Measurements from ENCODE around the gene CD81. TPM values are rescaled to one million over a fixed set of nuclear protein-coding genes. Genes with fewer than 3 reads are reported as not detected.

Gene CD81
- total RNA-seq, 3 donors from 2014 or later (not counting 1 experiment from before 2014, with no cell fraction given) = 263 to 292 (median 263) TPM

- no peaks in the 10 kb centered on the region for H3K9me3 ChIP-seq (ENCODE audit: control insufficient read depth, insufficient read depth, low read length)
- Mint-ChIP-seq H3K27ac (no peak overlapping the region), H3K27me3 (ENCODE audit: low read depth in 2 of 2) (no peaks in the 10 kb centered on the region), H3K9me3 (no peaks in the 10 kb centered on the region), H3K36me3 (no peaks in the 10 kb centered on the region), H3K4me3 (no peak overlapping the region), H3K4me1 (peaks cover 0 to 5% of the 10 kb centered on the region in 2 donors)
- DNase-seq (no peak), ATAC-seq (no peak)
- intact Hi-C loops (cut with micrococcal nuclease) = no loop called here
- H3K36me3 ChIP-seq (ENCODE audit: control insufficient read depth, insufficient read depth, low read length) = no peaks in the 10 kb centered on the region
- no peak overlapping the region for H3K4me3 ChIP-seq (ENCODE audit: low read length)
- no peaks in the 10 kb centered on the region for H3K27me3 ChIP-seq (ENCODE audit: control insufficient read depth, insufficient read depth, low read length)
- peaks cover 14% of the 10 kb centered on the region for H3K4me1 ChIP-seq (ENCODE audit: control insufficient read depth, insufficient read depth, low read length)
- H3K27ac ChIP-seq (ENCODE audit: low read length) = no peak overlapping the region
- TF ChIP-seq, protein P1, sequence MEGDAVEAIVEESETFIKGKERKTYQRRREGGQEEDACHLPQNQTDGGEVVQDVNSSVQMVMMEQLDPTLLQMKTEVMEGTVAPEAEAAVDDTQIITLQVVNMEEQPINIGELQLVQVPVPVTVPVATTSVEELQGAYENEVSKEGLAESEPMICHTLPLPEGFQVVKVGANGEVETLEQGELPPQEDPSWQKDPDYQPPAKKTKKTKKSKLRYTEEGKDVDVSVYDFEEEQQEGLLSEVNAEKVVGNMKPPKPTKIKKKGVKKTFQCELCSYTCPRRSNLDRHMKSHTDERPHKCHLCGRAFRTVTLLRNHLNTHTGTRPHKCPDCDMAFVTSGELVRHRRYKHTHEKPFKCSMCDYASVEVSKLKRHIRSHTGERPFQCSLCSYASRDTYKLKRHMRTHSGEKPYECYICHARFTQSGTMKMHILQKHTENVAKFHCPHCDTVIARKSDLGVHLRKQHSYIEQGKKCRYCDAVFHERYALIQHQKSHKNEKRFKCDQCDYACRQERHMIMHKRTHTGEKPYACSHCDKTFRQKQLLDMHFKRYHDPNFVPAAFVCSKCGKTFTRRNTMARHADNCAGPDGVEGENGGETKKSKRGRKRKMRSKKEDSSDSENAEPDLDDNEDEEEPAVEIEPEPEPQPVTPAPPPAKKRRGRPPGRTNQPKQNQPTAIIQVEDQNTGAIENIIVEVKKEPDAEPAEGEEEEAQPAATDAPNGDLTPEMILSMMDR (IDR thresholded peaks at IDR 0.05) = no peak
- WGBS (ENCODE audit: insufficient coverage) = 83% methylated on average over 34 of the region's 34 CpGs
Observed at GRCh38 chr11:2415601-2416380, 38.7 kb downstream of the CD81 start.

GRCh38 chr11:2416765-2417164 lies 39.7 kb downstream of the CD81 start:
- Histone ChIP-seq H3K36me3 (ENCODE audit: control insufficient read depth, insufficient read depth, low read length) (no peaks in the 10 kb centered on the region), H3K9me3 (ENCODE audit: control insufficient read depth, insufficient read depth, low read length) (no peaks in the 10 kb centered on the region), H3K4me3 (ENCODE audit: low read length) (no peak overlapping the region), H3K27ac (ENCODE audit: low read length) (no peak overlapping the region), H3K4me1 (ENCODE audit: control insufficient read depth, insufficient read depth, low read length) (peaks cover 15% of the 10 kb centered on the region), H3K27me3 (ENCODE audit: control insufficient read depth, insufficient read depth, low read length) (no peaks in the 10 kb centered on the region)
- H3K4me1 Mint-ChIP-seq = peaks cover 0 to 5% of the 10 kb centered on the region in 2 donors
- no peaks in the 10 kb centered on the region for H3K36me3 Mint-ChIP-seq
- no peaks in the 10 kb centered on the region for H3K27me3 Mint-ChIP-seq (ENCODE audit: low read depth in 2 of 2)
- no peak overlapping the region for H3K27ac Mint-ChIP-seq
- no peak overlapping the region for H3K4me3 Mint-ChIP-seq
- ATAC-seq (no peak), DNase-seq (no peak)
- WGBS (ENCODE audit: insufficient coverage) = 91% methylated on average over 18 of the region's 18 CpGs
- intact Hi-C loops (cut with micrococcal nuclease) = no loop called here
- TF ChIP-seq, protein P1 (IDR thresholded peaks at IDR 0.05) = no peak
- H3K9me3 Mint-ChIP-seq = no peaks in the 10 kb centered on the region

DNA sequence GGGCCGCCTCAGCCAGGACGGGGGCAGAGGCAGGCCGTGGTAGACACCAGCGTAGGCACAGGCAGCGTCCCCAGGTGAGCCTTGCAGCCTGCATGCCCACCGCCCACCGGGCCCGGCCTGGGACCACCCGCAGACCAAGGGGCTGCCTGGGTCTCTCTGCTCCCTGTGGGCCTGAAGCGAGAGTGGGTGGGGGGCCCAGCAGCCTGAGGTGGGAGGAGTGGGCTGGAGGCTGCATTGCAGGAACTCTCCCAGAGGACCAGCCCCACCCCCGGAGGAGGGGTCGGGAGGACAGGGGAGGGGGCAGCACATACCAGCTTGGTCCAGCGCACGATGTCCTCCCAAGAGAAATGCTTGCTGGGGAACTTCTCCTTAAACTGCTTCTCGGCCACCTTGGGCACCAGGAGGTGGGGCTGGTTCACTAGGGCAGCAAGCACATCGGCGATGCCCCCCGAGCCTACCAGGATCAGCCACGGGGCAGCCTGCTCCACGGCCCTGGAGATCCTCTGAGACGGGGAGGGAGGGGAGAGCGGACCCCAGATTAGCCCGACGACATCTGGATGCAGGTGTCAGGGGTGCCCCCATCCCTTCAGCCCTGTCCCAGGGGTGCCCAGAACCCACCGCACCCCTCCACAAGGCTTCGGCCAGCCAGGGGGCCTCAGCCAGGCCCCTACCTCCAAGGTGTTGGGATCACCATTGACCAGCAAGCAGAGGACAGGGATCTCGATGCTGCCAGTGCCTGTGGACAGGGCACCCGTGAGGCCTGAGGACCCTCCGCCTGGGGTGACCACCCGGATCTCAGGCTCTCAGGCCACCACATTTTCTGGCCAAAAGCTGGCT lies 41.0 kb downstream of the CD81 start:
- Histone ChIP-seq H3K27ac (ENCODE audit: low read length) (no peak overlapping the region), H3K4me1 (ENCODE audit: control insufficient read depth, insufficient read depth, low read length) (peaks cover 15% of the 10 kb centered on the region), H3K4me3 (ENCODE audit: low read length) (no peak overlapping the region), H3K36me3 (ENCODE audit: control insufficient read depth, insufficient read depth, low read length) (no peaks in the 10 kb centered on the region), H3K27me3 (ENCODE audit: control insufficient read depth, insufficient read depth, low read length) (no peaks in the 10 kb centered on the region), H3K9me3 (ENCODE audit: control insufficient read depth, insufficient read depth, low read length) (no peaks in the 10 kb centered on the region)
- H3K27me3 Mint-ChIP-seq (ENCODE audit: low read depth in 2 of 2) = no peaks in the 10 kb centered on the region
- TF ChIP-seq, protein P1 (IDR thresholded peaks at IDR 0.05) = no peak
- H3K4me1 Mint-ChIP-seq = peaks cover 0 to 5% of the 10 kb centered on the region in 2 donors
- DNase-seq (no peak), ATAC-seq (no peak)
- H3K36me3 Mint-ChIP-seq = no peaks in the 10 kb centered on the region
- no peak overlapping the region for H3K4me3 Mint-ChIP-seq
- intact Hi-C loops (cut with micrococcal nuclease) = no loop called here
- H3K9me3 Mint-ChIP-seq = no peaks in the 10 kb centered on the region
- 90% methylated on average over 30 of the region's 30 CpGs for WGBS (ENCODE audit: insufficient coverage)
- H3K27ac Mint-ChIP-seq = no peak overlapping the region

All from natural killer cell (primary cell).